Cerebellar cortex (tissue), 1 donor: ENCODE measurements around the gene C6orf52.
"Not testable (repeated sequence)": the region's sequence is repeated elsewhere in the genome, so short reads cannot be mapped to it uniquely, and the experiment has no call there.

Experiments
- DNase-seq: peaks from one replicate; pipeline ENCODE4 v3.0.0-alpha.2; 2015; ENCODE audit warnings: low spot score

Gene C6orf52

GRCh38 chr6:10696655-10697054 lies 2.2 kb upstream of the C6orf52 start:
- no peak for DNase-seq

GRCh38 chr6:10695086-10695657 lies 756 bp upstream of the C6orf52 start:
- peak; percentile 3 for DNase-seq

DNA sequence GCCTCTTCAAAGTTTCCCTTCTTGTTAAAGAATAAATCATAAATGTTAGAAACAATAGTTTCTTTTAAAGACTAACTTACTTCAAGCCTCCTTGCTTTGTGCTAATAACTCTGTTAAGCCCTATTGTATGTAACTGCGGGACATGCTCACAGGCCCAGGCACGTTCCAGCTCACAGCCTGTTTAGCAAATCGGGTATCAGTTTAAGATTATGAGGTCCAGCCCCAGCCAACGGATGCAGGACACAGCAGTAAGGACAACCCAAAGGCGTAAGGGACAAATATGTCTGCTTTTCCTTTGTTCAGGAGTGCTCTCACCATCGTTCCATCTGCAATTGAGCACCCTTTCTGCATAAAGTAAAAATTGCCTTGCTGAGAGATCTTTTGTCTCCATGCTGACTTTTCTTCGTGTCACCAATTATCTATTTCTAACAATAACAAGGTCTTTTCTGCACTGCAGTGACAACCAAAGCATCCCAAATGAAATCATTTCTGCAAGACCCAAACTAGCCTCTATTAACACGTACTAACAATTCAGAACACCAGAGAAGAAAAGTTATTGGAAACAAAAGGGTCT lies 1.4 kb downstream of the C6orf52 start:
- peak; percentile 5 for DNase-seq

GRCh38 chr6:10690651-10691445 lies 3.6 kb downstream of the C6orf52 start:
- DNase-seq, result peak; percentile 25

DNA sequence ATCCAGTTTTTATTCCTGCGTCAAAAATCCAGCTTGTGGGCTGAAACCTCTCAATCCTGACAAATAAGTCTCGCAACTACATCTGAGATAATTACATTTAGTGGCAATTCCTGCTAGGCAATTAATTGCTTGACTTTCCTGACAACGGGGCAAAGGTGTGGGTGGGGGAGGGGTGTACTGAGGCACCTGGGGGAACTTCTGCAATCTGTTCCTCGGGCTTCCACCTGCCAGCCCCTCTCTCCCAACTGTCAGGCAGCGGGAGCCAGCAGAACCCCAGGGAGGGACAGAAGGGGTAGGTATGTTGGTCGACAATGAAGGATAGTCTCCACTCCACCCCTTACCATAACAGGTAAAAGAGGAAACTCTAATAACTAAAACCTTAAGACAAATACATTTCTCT lies 6.8 kb downstream of the C6orf52 start:
- DNase-seq, result no peak

GRCh38 chr6:10686901-10687300 lies 7.5 kb downstream of the C6orf52 start:
- DNase-seq, result no peak

DNA sequence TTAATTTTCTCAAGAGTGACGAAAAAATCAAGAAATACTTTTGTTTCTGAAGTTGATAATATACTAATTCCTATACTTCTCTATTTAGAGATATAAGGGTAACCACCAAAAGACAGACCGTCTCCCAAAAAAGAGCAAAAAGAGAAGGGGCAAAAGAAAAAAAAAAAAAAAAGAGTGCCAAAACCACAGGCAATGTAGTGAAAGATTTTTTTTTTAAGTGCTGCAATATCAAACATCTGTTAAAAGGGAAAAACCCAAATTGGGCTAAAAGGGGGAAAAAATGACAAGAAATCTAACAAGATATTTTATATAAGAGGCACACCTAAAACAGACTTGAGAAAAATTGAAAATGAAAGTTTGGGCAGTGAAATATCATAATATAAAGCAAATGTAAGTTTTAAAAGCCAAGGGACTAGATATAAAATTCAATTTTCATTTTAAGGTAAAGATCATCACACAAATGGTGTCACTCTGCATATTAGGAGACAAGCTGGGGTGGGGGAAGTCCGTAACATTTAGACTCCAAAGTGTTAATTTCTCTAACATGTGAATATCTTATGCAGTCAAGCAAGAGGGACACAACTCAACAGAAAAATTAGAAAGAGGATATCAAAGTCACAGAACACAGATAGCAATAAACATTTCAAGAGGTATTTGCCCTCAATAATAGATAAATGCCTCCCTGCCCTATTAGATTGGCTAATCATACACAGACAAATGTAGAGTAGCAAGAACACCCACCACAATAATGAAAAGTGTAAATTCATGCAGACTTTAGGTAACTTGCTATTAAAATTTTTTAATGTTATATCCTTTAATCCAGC lies 9.1 kb downstream of the C6orf52 start:
- no peak for DNase-seq

GRCh38 chr6:10684618-10685017 lies 9.8 kb downstream of the C6orf52 start:
- DNase-seq, result no peak

DNA sequence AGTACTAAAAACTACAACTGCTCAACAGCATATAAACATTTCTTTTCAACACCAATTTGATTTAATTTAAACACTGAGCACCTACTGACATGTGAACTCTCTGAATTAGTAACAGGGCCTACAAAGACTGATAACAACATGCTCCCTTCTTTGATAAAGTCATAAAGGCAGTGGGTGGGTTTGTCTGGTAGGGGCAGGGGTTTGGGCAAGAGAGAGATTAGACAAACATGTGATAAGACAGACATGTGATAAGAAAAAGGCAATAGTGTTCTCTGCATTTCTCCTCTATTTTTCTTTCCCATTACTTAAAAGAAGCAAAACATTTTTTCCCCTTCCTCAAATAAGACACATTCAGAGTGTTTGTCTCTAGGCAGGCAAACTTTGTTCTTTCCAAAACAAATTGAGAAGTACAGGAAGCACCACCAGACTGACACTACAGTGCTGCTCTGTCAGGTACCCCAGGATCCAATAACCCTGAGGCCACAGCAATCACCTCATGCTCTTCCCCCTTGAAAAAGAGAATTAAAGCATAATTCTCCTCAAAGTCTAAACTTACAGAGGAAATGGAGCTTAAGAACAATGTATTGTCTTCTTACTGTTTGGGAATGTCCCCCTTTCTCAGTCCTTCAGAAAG lies 11.9 kb downstream of the C6orf52 start:
- no peak for DNase-seq

DNA sequence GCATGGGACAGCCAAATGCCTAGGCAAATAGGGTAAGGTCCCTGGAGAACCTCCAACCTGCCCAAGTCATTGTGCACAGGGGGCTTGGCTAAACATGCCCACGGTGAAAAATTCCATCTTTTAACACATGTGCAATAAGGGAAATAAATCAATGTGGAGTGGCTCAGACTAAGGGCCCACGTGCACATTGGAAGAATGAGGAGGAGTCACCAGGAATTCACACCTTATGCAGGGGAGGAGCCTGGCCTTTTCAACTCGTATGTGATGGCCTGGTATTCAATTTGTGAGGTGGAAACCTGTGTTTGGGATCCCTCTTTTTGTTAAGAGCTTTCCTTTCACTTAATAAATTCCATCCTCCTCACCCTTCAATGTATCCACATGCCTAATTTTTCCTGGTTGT lies 12.6 kb downstream of the C6orf52 start:
- no peak for DNase-seq

GRCh38 chr6:10678456-10678855 lies 16.0 kb downstream of the C6orf52 start:
- DNase-seq, result no peak

DNA sequence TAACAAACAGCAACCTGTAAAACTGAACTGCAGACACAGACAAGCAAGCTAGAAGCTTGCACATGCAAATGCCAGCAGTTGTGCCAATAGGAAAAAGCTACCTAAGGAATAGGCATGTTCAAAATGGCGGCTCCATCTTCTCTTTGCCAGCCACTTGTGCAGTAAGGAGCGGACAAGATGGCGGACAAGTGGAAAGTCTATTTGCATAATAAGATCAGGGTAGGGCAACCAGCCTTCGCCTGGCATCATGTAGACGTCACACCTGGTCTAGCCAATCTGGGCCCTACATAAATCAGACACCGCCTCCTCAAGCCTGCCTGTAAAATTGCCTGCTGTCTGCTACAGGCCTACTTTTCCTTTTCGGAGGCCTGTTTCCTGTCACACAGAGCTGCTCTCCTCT lies 18.0 kb downstream of the C6orf52 start:
- no peak for DNase-seq

- no peak for DNase-seq
Measured at GRCh38 chr6:10668126-10668917, 26.1 kb downstream of the C6orf52 start.

GRCh38 chr6:10665595-10665994 lies 28.8 kb downstream of the C6orf52 start:
- DNase-seq, result not testable (repeated sequence)

DNA sequence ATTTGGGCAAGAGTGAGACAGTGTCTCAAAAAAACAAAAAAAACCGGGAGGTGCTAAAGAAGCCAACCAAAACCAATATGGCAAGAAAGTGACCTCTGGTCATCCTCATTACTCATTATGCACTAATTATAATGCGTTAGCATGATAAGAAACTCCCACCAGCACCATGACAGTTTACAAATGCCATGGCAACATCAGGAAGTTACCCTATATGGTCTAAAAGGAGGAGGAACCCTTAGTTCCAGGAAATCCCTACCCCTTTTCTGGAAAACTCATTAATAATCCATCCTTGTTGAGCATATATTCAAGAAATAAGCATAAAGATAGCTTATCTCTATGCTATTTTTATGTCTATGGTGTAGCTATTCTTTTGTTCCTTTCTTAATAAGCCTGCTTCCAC lies 31.7 kb downstream of the C6orf52 start:
- DNase-seq, result no peak

DNA sequence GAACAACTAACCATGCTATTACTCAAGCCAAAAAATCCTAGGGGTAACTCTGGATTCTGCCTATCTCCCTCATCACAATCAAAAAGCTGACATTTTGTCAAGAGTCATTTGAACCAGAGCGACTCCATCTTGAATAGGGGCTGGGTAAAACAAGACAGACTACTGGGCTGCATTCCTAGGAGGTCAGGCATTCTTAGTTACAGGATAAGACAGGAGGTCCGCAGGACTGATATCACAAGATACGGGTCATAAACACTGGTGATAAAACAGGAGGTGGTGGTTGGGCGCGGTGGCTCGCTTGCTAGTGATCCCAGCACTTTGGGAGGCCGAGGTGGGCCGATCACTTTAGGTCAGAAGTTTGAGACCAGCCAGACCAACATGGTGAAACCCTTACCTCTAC lies 32.2 kb downstream of the C6orf52 start:
- DNase-seq, result no peak

GRCh38 chr6:10660431-10661191 lies 33.8 kb downstream of the C6orf52 start:
- DNase-seq, result not testable (repeated sequence)

DNA sequence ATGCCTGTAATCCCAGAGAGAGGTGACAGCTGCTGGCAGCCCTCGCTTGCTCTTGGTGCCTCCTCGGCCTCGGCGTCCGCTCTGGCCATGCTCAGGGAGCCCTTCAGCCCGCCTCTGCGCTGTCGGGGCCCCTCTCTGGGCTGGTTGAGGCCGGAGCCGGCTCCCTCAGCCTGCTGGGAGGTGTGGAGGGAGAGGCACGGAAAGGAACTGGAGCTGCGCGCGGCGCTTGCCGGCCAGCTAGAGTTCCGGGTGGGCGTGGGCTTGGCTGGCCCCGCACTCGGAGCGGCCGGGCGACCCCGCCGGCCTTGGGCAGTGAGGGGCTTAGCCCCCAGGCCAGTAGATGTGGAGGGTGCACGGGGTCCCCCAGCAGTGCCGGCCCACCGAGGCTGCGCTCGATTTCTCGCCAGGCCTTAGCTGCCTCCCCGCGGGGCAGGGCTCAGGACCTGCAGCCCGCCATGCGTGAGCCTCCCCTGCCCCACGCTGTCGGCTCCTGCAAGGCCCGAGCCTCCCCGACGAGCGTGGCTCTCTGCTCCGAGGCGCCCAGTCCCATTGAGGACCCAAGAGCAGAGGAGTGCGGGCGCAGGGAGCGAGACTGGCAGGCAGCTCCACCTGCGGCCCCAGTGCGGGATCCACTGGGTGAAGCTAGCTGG lies 34.6 kb downstream of the C6orf52 start:
- no peak for DNase-seq

- no peak for DNase-seq
Measured at GRCh38 chr6:10658910-10659698, 35.3 kb downstream of the C6orf52 start.
